ENCODE results near the gene IMPA2.
"Not testable (repeated sequence)": the region's sequence is repeated elsewhere in the genome, so short reads cannot be mapped to it uniquely, and the experiment has no call there.

IMPA2 gene

DNA sequence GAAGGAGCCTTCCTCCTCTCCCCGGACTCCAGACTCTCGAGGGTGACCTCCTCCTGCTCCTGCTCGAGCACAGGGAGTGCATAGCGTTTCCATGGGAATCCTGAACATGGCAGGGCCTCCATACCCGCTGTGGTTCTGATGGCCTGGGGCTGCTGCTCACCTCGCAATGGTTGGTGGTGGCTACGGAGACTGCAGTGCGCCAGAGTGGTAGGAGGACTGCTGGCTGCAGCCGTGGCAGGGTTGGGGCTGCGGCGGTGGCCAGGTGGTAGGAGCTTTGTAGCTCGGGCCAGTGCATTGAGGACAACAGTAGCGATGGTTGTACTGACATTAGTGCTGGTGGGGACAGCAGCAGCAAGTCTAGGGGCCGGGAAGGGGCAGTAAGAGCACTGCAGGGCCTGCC, 80.4 kb downstream of the IMPA2 start:
- TF ChIP-seq, protein P1, sequence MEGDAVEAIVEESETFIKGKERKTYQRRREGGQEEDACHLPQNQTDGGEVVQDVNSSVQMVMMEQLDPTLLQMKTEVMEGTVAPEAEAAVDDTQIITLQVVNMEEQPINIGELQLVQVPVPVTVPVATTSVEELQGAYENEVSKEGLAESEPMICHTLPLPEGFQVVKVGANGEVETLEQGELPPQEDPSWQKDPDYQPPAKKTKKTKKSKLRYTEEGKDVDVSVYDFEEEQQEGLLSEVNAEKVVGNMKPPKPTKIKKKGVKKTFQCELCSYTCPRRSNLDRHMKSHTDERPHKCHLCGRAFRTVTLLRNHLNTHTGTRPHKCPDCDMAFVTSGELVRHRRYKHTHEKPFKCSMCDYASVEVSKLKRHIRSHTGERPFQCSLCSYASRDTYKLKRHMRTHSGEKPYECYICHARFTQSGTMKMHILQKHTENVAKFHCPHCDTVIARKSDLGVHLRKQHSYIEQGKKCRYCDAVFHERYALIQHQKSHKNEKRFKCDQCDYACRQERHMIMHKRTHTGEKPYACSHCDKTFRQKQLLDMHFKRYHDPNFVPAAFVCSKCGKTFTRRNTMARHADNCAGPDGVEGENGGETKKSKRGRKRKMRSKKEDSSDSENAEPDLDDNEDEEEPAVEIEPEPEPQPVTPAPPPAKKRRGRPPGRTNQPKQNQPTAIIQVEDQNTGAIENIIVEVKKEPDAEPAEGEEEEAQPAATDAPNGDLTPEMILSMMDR (IDR thresholded peaks at IDR 0.05; ENCODE audit: low read depth, low read length): no peak

DNA sequence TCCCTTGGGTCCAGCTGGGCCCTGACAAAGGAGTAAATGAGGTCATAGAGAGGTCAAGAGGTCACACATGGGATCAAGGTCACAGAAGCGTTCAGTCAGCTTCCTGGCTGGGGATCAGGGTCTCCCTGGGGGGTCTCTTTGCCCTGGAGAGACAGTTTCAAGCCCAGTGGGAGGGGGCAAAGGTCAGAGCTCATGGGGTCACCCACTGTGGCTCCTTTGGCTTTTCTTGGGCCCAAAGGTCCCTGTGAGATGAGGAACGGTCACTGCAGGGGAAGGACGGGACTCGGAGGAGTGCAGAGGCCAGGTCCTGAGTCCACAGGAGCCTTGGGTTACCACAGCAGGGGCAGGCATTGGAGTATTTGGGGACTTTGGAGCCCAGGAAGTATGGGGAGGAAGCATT, 81.7 kb downstream of the IMPA2 start:
- no peak for DNase-seq (ENCODE audit: extremely low read depth, low read depth)
- TF ChIP-seq, protein P1 (IDR thresholded peaks at IDR 0.05; ENCODE audit: low read depth, low read length): no peak

More for the DNA sequence above, 80.4 kb downstream of the IMPA2 start:
- DNase-seq (ENCODE audit: extremely low read depth, low read depth): no peak

- TF ChIP-seq, protein P1 (IDR thresholded peaks at IDR 0.05; ENCODE audit: low read depth, low read length): no peak
- no peak for DNase-seq (ENCODE audit: extremely low read depth, low read depth)
These were observed 82.9 kb downstream of the IMPA2 start for GRCh38 chr18:12064086-12064763.

GRCh38 chr18:12065397-12065796, 84.1 kb downstream of the IMPA2 start:
- TF ChIP-seq, protein P1 (IDR thresholded peaks at IDR 0.05; ENCODE audit: low read depth, low read length): no peak
- DNase-seq (ENCODE audit: extremely low read depth, low read depth): no peak

DNA sequence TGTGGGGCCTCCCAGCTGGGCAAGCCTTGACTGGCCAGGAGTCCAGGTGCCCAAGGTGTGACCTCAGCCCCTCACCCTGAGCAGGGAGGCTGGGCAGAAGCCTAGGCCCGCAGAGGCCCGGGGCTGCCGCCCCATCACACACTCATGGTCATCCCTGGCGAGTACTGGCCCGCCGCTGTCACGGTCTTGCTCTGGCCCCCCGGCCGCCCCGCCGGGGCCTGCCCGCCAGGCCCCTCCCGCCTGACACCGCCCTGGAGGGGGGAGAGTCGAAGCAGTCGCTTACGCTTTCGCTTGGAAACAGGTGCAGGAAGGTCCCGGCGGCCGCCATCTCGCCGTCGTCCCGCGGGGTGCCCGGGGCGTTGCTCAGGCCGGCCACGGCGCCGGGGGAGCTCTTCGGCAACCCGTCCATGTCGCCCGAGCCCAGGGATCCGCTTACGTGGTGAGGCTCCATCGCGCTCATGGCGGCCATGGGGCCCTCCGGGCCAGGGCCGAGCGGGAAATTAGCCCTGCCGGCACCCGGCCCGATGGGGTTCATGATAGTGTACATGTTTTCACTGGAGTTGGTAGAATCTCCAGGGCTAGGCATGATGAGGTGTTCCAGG, 85.7 kb downstream of the IMPA2 start:
- TF ChIP-seq, protein P1 (IDR thresholded peaks at IDR 0.05; ENCODE audit: low read depth, low read length): no peak
- DNase-seq (ENCODE audit: extremely low read depth, low read depth): no peak

GRCh38 chr18:12067671-12068070, 86.4 kb downstream of the IMPA2 start:
- TF ChIP-seq, protein P1 (IDR thresholded peaks at IDR 0.05; ENCODE audit: low read depth, low read length): no peak
- no peak for DNase-seq (ENCODE audit: extremely low read depth, low read depth)

GRCh38 chr18:12068316-12068949, 87.1 kb downstream of the IMPA2 start:
- not testable (repeated sequence) for DNase-seq (ENCODE audit: extremely low read depth, low read depth)
